GM06990 (cell line): ENCODE measurements around the gene GRPR.
"Not testable (repeated sequence)": the region's sequence is repeated elsewhere in the genome, so short reads cannot be mapped to it uniquely, and the experiment has no call there.

Source experiments
- DNase-seq: peaks from one replicate; pipeline ENCODE4 v3.0.0-alpha.2; 2011; ENCODE audit not compliant: insufficient read length; ENCODE audit errors: extremely low read depth
- H3K27me3 ChIP-seq: replicated peaks from 2 replicates; pipeline ENCODE4 v1.6.0; 2011; ENCODE audit warnings: low read length; ENCODE audit not compliant: control insufficient read depth, insufficient read depth
- H3K36me3 ChIP-seq: 2 replicates; pipeline ENCODE4 v1.5.1; 2011; ENCODE audit warnings: low read length; ENCODE audit not compliant: control insufficient read depth, insufficient read depth
- H3K4me3 ChIP-seq: replicated peaks from 2 replicates; pipeline ENCODE4 v1.5.1; 2011; ENCODE audit warnings: low read depth, mild to moderate bottlenecking, control low read depth, low read length
- CTCF ChIP-seq: IDR thresholded peaks from 2 replicates; pipeline ENCODE4 v1.5.1; 2011; ENCODE audit warnings: low read length, control low read depth, mild to moderate bottlenecking, inconsistent platforms; ENCODE audit not compliant: insufficient read depth, poor library complexity, severe bottlenecking

Gene GRPR

DNA sequence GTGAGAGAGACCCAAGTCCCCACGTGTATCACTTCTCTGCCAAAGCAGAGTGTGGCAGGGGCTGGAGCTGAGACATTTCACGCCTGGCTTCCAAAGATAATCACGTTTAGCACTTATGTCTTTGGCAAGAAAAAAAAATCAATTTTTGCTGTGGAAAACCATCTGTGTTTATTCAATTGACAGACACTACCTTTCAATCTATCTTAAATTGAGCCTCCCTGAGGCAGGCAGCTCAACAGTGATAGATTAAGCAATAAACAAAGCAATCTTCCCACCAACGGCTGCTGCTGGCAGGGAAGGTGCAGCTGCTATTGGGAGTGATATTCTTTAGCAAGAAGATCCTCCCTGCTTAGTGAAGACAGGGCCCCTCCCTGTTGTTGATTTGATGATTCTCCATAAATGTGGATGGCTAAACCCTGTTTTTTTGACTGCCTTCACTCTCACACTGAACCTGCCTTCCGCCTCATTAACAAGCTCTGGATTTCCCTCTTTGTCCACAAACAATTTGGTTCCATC, 32.3 kb downstream of the GRPR start:
- Histone ChIP-seq H3K4me3 (no peak overlapping the region), H3K36me3 (no peaks in the 10 kb centered on the region), H3K27me3 (no peaks in the 10 kb centered on the region)
- no peak for TF ChIP-seq CTCF
- DNase-seq, result no peak

GRCh38 chrX:16156692-16157331, 33.4 kb downstream of the GRPR start:
- no peak overlapping the region for H3K4me3 ChIP-seq
- no peaks in the 10 kb centered on the region for H3K36me3 ChIP-seq
- no peak for TF ChIP-seq CTCF

GRCh38 chrX:16160729-16161128, 37.4 kb downstream of the GRPR start:
- TF ChIP-seq CTCF, result no peak
- Histone ChIP-seq H3K27me3 (no peaks in the 10 kb centered on the region), H3K36me3 (no peaks in the 10 kb centered on the region), H3K4me3 (no peak overlapping the region)
- no peak for DNase-seq

More at GRCh38 chrX:16156692-16157331, 33.4 kb downstream of the GRPR start:
- no peak for DNase-seq
- no peaks in the 10 kb centered on the region for H3K27me3 ChIP-seq

GRCh38 chrX:16161173-16161572, 37.8 kb downstream of the GRPR start:
- H3K4me3 ChIP-seq, H3K27me3 ChIP-seq, DNase-seq, H3K36me3 ChIP-seq: not testable (repeated sequence)

DNA sequence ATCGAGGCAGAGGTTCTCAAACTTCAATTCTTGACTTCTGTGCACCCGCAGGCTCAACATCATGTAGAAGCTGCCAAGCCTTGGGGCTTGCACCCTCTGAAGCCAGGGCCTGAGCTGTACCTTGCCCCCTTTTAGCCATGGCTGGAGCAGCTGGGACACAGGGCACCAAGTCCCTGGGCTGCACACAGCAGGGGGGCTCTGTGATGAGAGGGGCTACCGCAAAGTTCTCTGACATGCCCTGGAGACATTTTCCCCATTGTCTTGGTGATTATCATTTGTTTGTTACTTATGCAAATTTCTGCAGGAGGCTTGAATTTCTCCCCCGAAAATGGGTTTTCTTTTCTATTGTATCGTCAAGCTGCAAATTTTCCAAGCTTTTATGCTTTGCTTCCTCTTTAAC, 39.0 kb downstream of the GRPR start:
- Histone ChIP-seq H3K4me3 (no peak overlapping the region), H3K36me3 (no peaks in the 10 kb centered on the region), H3K27me3 (no peaks in the 10 kb centered on the region)
- TF ChIP-seq CTCF, result no peak
- DNase-seq, result no peak

- no peaks in the 10 kb centered on the region for H3K36me3 ChIP-seq
- no peak for TF ChIP-seq CTCF
- H3K4me3 ChIP-seq, result no peak overlapping the region
These were observed 41.4 kb downstream of the GRPR start for GRCh38 chrX:16164748-16165147.

More at GRCh38 chrX:16164748-16165147, 41.4 kb downstream of the GRPR start:
- DNase-seq, result no peak
- H3K27me3 ChIP-seq, result no peaks in the 10 kb centered on the region
